Activated CD4-positive, CD25-positive, alpha-beta regulatory T cell treated with anti-CD3 and anti-CD28 coated beads, Interleukin-2, amount 50 U/mL, for 72 hours (primary cell): ENCODE results near the gene N4BP2.

ENCODE experiments used
- DNase-seq: peaks from one replicate; pipeline ENCODE4 v3.0.0; 2021

Gene N4BP2

GRCh38 chr4:40164459-40164858 lies 107.8 kb downstream of the N4BP2 start:
- no peak for DNase-seq

- DNase-seq = no peak
Measured at GRCh38 chr4:40165916-40166315, 109.3 kb downstream of the N4BP2 start.

GRCh38 chr4:40168070-40168469 lies 111.4 kb downstream of the N4BP2 start:
- no peak for DNase-seq

- DNase-seq = no peak
Measured at GRCh38 chr4:40170588-40170987, 113.9 kb downstream of the N4BP2 start.

- no peak for DNase-seq
Measured at GRCh38 chr4:40173470-40173875, 116.8 kb downstream of the N4BP2 start.

DNA sequence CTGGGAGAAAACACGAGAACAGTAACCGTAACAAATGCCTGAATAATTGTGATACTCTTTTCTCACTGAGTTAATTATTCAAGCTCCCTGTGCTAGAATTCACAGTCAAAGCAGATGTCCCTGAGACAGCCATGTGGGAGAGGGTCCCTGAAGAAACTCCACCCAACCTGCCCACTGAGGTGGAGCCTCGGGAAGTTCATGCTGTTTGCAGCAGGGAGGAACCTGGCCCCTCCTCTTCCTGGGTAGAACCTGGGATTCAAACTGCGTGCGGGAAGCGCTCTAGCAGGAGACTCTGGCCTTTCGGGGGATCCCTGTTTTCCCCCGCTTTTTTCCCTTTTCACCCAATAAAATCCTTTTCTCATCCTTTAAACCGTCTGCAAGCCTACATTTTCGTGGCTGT lies 120.0 kb downstream of the N4BP2 start:
- DNase-seq = no peak

DNA sequence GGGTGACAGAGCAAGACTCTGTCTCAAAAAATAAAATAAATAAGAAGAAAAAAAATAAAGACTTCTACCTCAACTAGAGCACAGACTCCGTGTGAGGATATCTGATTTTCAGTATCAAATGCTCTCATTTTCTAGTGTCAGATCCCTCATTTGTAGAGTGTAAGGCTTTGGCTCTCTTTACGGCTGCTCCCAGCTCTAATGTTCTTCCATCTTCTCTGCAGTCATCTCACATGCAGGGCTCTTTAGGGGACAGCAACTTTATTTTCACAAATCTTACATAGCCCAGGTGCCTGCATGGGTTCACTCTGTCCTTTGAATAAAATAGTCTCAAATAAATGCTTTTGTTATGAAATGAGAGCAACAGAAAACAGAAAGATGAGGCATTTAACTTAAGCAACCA lies 120.9 kb downstream of the N4BP2 start:
- no peak for DNase-seq

GRCh38 chr4:40178672-40179071 lies 122.0 kb downstream of the N4BP2 start:
- no peak for DNase-seq

- no peak for DNase-seq
Measured at GRCh38 chr4:40179360-40179759, 122.7 kb downstream of the N4BP2 start.

DNA sequence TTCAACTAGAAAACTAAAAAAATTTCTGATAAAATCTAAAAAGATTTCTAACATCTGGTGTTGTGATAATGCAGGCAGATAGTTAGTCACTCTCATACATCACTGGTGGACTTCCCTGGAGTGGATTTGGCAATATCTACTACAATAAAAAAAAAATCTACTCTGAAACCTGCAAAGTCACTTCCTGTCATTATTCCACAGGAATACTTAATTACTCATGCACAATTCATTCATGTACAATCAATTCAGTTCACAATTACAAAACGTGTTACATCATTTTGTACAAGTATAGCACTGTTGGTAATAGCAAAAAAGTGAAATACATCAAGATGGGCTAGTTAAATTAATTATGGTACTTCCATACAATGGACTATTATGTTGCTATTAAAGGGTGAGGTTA lies 123.7 kb downstream of the N4BP2 start:
- DNase-seq = no peak

DNA sequence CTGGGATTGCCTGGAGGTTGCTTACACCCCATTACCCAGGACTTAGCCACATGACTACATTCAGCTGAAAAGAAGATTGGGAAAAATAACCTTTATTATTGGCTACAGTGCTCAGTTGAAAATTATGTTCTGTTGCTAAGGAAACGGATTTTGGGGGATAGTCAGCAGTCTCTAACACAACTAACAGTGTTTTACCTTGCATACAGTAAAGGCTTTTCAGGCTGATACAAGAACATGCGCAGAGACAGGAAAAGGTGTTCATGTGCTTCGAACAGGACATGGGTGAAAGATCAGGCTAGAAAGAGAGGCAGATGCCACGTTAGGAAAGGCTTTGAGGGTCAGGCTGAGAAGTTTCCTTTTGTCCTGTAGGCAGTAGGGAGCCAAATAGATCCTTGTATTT lies 125.4 kb downstream of the N4BP2 start:
- DNase-seq = no peak

GRCh38 chr4:40182954-40183353 lies 126.3 kb downstream of the N4BP2 start:
- no peak for DNase-seq

GRCh38 chr4:40183615-40184411 lies 127.2 kb downstream of the N4BP2 start:
- no peak for DNase-seq

DNA sequence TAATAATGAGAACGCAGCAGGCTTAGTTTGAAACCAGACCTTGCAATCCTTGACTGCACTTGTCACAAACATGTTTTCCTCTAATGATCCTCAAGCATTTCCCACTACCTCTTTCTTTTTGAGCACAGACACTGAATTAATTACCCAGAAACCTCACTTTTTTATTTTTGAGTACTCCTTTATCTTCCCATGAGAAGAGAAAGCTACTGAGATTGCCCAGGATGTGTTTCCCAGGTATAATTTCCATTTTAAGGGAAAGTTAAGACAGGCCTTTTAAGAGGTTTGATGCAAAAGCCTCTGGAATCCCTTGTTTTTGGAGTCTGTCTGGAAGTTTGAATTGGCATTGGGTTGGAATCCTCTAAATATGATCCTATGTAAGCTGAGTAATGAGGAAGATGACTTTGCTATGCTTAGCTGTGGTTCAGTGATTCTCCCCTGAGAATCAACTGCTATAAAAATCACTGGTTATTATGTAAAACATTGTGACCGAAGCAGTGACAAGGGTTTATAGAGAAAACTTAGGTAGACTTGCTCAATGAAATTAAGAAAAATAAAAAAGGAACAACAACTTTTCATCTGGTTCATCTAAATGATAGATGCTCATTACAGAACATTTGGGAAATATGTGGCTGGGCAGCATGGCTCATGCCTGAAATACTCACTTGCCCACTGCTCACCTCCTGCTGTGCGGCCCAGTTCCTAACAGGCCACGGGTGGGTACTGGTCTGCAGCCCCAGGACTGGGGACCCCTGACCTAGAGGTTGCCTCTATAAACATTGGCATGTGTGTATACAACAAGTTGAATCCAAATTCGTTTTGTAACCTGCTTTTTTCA lies 129.4 kb downstream of the N4BP2 start:
- DNase-seq = no peak

GRCh38 chr4:40186665-40187014 lies 130.0 kb downstream of the N4BP2 start:
- no peak for DNase-seq

DNA sequence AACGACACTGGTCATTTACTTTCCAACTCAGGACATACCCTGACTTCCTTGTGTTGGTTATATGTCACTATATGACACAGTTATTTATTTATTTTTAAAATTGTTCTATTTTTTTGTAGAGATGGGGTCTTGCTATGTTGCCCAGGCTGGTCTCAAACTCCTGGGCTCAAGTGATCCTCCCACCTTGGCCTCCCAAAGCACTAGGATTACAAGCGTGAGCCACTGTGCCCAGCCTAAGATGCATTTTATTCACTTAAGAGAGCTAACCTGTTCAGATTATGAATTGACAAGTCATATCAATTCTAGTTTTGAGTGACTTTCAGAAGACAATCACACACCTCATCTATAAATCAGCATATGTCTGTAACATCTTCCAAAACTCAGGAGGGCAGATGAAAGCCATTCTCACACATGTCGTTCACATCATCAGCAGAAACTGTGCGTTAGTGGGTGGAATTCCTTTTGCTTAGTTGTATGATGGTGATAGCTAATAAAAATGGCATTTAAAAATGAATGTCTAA lies 130.8 kb downstream of the N4BP2 start:
- no peak for DNase-seq

- no peak for DNase-seq
Measured at GRCh38 chr4:40190019-40190418, 133.4 kb downstream of the N4BP2 start.

- no peak for DNase-seq
Measured at GRCh38 chr4:40190465-40190864, 133.8 kb downstream of the N4BP2 start.

DNA sequence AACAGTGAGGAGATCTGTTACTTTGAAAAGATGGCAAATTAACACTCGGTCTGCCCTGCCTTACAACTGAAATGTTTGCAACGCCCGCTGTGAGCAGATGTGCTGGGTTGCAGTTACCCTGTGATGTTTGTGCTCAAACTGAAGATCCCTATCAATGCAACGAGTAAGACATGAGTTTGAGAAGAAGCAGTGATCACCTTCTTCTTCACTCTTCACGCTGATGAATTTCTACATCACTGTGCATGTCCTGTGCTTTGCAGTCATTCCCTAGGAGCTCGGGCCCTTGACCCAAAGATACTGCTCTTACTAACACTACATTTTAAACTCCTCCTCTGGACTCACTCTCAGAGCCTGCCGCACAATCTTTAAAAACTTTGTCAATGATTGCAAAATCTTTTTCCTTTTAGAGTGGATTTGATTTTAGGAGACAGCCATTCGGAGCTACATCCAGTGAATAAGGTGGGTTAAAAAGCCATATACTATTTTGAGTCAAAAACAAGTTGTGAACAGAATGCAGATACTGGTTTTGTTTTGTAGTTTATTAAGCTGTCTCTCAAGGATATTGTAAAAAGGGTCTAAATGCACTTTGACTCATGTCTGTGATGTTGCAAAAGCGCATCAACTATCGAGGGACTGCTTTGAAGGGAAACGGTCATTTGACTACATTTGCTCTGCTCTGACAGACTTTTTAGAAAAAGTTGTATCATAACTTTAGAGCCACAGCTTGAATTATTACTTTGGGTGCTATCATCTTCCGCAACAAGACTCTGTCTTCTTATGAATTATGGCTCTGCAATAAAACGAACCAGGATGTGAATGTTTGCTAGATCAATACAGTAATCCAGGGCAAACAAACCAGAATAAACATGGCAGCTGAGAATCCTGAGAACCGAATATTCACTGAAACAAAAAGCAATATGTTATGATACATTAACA lies 134.5 kb downstream of the N4BP2 start:
- DNase-seq = no peak

DNA sequence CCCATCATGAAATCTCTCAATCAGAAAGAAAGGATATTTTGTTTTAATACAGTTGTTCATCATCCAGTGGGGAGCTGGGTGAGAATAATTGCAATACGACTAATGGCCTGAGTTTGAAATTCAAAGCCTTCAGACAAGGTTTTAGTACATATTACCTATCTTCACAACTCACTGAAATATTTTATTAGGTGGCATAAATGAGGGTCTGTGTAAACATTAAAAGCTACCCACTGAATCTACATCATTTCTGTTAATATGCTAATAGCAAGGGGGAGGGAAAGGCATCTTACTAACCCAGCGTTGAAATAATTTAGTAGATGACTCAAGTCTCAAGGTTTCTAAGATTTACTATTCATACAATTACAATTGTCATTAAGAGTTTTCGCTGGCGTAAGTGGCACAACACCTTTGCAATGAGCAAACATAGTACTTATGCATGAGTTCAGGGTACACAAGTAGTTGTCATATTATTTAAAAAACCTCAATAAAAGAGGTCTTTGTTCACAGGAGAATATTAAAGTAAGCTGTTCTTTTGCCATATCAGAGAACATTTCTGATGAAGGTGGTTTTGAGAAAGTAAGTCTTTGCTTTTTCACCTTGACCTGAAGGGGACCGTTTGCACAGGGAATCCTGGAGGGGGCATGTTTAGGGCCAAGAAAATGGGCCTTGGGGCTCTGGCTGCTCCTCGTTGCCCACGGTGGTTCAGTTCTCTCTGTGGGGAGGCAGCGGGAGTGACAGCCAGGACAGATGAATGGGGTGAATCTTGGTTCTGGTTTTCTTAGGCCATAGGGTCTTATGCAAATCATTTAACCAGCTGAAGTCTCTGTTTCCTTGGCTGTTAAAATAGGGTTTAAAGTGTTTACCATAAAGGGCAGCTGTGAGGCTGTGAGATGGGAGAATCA lies 135.7 kb downstream of the N4BP2 start:
- no peak for DNase-seq

DNA sequence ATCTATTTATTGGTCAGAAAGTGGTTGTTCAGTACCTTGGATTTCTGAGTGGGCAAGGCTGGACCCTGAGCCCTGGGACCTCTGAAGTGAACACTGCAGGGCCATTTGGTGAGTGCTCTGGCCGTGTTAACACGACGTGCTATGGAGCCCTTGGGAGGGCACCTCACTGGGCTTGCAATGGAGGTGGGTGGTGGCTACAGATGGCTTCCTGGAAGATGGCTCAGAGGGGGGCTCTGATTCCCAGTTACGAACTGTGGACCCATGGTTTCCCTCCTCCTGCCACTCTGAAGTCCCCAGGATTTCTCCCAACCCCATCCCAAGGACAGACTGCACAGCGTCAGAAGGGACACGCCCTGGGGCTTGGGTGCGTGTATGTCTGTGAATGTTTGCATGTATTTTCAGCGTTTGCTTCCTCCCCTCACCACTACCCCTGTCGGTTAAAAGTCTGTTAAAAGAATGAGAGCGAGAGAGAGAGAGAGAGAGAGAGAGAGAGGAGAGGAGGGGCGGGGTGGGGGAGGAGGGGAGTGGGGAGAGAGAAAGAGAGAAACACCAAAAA lies 136.4 kb downstream of the N4BP2 start:
- DNase-seq = no peak

DNA sequence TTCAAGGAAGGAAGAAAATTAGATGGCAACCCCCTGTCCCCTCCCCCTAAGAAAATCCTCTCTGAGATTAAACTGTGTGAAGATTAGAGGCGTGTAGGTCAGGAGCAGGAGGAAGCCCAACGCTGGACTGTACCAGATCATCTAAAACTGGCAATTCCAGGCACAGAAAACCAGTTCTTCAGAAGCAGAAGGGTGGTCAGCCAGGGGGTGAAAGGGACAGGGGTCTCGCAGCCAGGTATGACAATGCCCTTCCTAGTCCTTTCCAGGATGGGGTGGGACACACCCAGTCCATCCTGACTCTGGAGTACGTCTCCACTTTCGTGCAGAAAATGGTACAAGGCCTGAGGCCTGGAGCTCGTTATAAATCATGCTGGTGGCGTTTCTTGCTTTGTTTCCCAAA lies 136.9 kb downstream of the N4BP2 start:
- no peak for DNase-seq
